Peyer's patch (tissue), 4 donors: Measurements from ENCODE around the gene ARMC10. TPM values are rescaled to one million over a fixed set of nuclear protein-coding genes. Genes with fewer than 3 reads are reported as not detected.
"Not testable (repeated sequence)": the region's sequence is repeated elsewhere in the genome, so short reads cannot be mapped to it uniquely, and the experiment has no call there.

Experiments
- DNase-seq, 3 donors: peaks; one replicate each; pipeline ENCODE4 v3.0.0-alpha.2; 2017 to 2019
- H3K27ac ChIP-seq, 4 donors: fragments of 200-600 bp; sonication (generic); one replicate each; pipeline ENCODE4 v1.5.1; 2016 to 2019
- H3K27me3 ChIP-seq, 2 donors: fragments of 200-600 bp; sonication (generic); one replicate each; pipeline ENCODE4 v1.5.1; 2019
- H3K36me3 ChIP-seq, 3 donors: fragments of 200-600 bp; sonication (generic); one replicate each; pipeline ENCODE4 v1.5.1; 2016 to 2019
- H3K4me1 ChIP-seq, 4 donors: fragments of 200-600 bp; sonication (generic); one replicate each; pipeline ENCODE4 v1.5.1; 2016 to 2019
- H3K4me3 ChIP-seq, 4 donors: fragments of 200-600 bp; sonication (generic); 1 replicate in 3 of 4; 2 replicates in 1 of 4; pipeline ENCODE4 v1.5.1; 2016 to 2019; ENCODE audit warnings: mild to moderate bottlenecking in 1 of 4
- H3K9me3 ChIP-seq, 4 donors: fragments of 200-600 bp; sonication (generic); one replicate each; pipeline ENCODE4 v1.5.1; 2016 to 2019; ENCODE audit warnings: mild to moderate bottlenecking in 1 of 4
- POLR2A ChIP-seq, 2 donors: fragments of 450-650 bp; IDR thresholded peaks; one replicate each; pipeline ENCODE4 v1.5.1; 2017; ENCODE audit warnings: antibody characterized with exemption in 2 of 2, mild to moderate bottlenecking in 2 of 2, moderate library complexity in 2 of 2
- total RNA-seq, 4 donors: library from RNA; depleted of rRNA; stranded (reverse); fragments of >200 nt; gene quantifications; one replicate each; pipeline ENCODE4 v1.1.0, GENCODE V29; 2016
- TF ChIP-seq, protein P1 (sequence below), 6 experiments: fragments of 450-650 bp in 4 of 6; fragments of 200-600 bp in 2 of 6; sonication (generic) in 1 of 6; IDR thresholded peaks; one replicate each; pipeline ENCODE4 v1.5.1; 2017 to 2019; ENCODE audit warnings: antibody characterized with exemption in 6 of 6, mild to moderate bottlenecking in 3 of 6, moderate library complexity in 1 of 6

ARMC10 gene
- total RNA-seq, 4 donors from 2014 or later, result 16.5 to 24.8 (median 18.4) TPM

DNA sequence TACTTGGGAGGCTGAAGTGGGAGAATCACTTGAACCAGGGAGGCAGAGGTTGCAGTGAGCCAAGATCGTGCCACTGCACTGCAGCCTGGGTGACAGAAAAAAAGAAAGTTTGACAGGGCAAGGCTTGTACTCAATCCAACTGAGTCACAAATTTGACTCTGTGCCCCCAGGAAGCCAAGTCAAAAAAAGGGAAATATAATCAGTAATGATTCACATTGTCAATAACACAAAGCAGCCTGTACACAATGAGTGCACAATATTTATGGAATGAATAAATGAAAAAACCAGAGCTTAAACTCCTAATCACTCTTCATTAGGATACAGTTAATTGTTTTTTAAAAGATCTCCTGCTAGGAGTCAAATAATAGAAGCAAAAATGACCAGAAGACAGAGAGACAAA is 67.6 kb downstream of the ARMC10 start:
- Histone ChIP-seq H3K36me3 (no peaks in the 10 kb centered on the region), H3K4me3 (no peak overlapping the region), H3K27ac (no peak overlapping the region), H3K9me3 (no peaks in the 10 kb centered on the region), H3K27me3 (no peaks in the 10 kb centered on the region), H3K4me1 (peaks cover 0 to 22% (median 0%) of the 10 kb centered on the region in 4 donors)
- no peak for DNase-seq
- TF ChIP-seq POLR2A (IDR thresholded peaks at IDR 0.05), result no peak
- TF ChIP-seq, protein P1, sequence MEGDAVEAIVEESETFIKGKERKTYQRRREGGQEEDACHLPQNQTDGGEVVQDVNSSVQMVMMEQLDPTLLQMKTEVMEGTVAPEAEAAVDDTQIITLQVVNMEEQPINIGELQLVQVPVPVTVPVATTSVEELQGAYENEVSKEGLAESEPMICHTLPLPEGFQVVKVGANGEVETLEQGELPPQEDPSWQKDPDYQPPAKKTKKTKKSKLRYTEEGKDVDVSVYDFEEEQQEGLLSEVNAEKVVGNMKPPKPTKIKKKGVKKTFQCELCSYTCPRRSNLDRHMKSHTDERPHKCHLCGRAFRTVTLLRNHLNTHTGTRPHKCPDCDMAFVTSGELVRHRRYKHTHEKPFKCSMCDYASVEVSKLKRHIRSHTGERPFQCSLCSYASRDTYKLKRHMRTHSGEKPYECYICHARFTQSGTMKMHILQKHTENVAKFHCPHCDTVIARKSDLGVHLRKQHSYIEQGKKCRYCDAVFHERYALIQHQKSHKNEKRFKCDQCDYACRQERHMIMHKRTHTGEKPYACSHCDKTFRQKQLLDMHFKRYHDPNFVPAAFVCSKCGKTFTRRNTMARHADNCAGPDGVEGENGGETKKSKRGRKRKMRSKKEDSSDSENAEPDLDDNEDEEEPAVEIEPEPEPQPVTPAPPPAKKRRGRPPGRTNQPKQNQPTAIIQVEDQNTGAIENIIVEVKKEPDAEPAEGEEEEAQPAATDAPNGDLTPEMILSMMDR (IDR thresholded peaks at IDR 0.05), result no peak

DNA sequence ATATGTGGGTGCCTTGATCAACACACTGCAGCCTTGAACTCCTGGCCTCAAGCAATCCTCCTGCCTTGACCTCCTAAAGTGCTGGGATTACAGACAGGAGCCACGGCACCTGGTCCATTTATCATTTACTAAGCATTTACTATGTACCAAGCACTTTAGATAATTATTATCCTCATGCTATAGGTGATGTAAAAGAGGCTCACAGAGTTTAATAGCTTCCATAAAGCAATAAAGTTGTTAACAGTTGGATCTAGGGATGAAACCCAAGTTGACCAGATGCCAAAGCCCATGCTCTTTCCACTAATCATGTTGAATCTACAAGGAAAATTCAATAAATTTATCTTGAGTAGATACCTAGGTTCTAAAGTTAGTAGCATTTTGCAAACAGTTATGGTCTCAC is 68.9 kb downstream of the ARMC10 start:
- H3K36me3 ChIP-seq, result no peaks in the 10 kb centered on the region
- H3K27ac ChIP-seq, result peak overlapping the region in 1 of 4 donors; percentile 26
- no peak for TF ChIP-seq POLR2A (IDR thresholded peaks at IDR 0.05)
- TF ChIP-seq, protein P1 (IDR thresholded peaks at IDR 0.05), result no peak
- peak in 2 of 3 donors; percentile 49 to 50 for DNase-seq
- H3K27me3 ChIP-seq, result no peaks in the 10 kb centered on the region
- peaks cover 0 to 25% (median 0%) of the 10 kb centered on the region in 4 donors for H3K4me1 ChIP-seq
- no peak overlapping the region for H3K4me3 ChIP-seq
- no peaks in the 10 kb centered on the region for H3K9me3 ChIP-seq

DNA sequence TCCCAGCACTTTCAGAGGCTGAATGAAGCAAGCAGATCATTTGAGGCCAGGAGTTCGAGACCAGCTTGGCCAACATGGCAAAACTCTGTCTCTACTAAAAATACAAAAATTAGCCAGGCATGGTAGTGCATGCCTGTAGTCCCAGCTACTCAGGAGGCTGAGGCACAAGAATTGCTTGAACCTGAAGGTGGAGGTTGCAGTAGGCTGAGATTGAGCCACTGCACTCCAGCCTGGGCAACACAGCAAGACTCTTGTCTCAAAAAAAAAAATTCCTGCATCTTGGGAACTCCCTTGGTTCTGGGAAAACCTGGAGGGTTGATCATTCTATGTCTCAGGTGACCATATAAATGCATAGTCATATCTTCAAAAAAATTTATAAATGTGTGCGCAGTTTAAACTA is 69.8 kb downstream of the ARMC10 start:
- DNase-seq, H3K4me3 ChIP-seq, H3K9me3 ChIP-seq, H3K36me3 ChIP-seq, H3K27ac ChIP-seq, H3K27me3 ChIP-seq: not testable (repeated sequence)
- peaks cover 0 to 25% (median 0%) of the 10 kb centered on the region in 4 donors for H3K4me1 ChIP-seq

DNA sequence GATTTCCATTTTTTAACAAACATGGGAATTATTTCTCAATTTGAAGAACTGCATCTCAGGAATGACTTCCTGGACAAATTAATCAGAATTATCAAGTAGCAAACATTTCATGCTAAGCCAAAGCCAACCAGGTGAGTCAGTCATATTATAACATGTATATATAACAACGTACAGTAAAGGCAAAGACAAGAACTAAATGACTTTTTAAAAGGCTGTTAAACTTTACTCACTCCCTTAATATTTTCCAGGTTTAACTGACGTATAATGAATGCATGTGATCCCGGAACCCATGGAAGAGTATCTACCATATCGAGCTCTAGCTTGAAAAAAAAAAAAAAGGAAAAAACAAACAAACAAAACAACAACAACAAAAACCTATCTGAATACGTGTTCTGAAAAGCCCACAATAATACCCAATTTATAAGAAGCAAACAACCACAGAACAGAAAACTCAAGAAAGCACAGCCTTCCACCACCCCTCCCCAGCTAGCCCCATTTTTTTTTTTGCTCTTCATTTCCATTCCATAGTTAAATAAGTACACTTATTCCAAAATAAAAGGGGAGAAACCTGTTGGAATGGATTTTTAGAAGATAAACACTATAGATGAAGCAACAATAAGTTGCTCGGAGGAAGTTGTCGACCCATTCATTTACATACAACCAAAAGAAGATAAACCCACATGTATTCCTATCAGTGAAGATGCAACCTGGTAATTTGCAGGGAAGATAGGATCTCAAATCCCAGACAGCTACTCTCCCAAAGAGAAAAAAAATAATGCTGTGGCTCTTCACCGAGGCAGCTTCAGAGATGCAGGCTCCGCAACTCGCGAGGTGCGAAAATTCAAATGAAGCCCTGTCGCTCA is 73.4 kb downstream of the ARMC10 start:
- H3K4me1 ChIP-seq, result peaks cover 0 to 14% (median 0%) of the 10 kb centered on the region in 4 donors
- H3K36me3 ChIP-seq, result no peaks in the 10 kb centered on the region

More for the DNA sequence above, 73.4 kb downstream of the ARMC10 start:
- Histone ChIP-seq H3K4me3 (peak overlapping the region; percentile 75 to 90 (median 80)), H3K27ac (peak overlapping the region; percentile 91 to 98 (median 95)), H3K9me3 (no peaks in the 10 kb centered on the region), H3K27me3 (no peaks in the 10 kb centered on the region)
- no peak for DNase-seq
- TF ChIP-seq, protein P1 (IDR thresholded peaks at IDR 0.05), result no peak
- TF ChIP-seq POLR2A (IDR thresholded peaks at IDR 0.05), result peak in 1 of 2 donors; percentile 15

Other genes with a start within 250 kb of the ARMC10 start
- gene LRRC17, start 162.1 kb upstream of the ARMC10 start, total RNA-seq, result 1 to 10 TPM in 3 of 4 donors, under 1 TPM in 1; 0.40 to 5.8 (median 2.1) TPM
- 1 to 10 TPM in 2 of 4 donors, under 1 TPM in 1, not detected in 1; 0.35 to 2.6 (median 1.3) TPM for gene FBXL13, start 344 bp upstream of the ARMC10 start, total RNA-seq
- gene NAPEPLD, start 74.0 kb downstream of the ARMC10 start, total RNA-seq, result 10 to 100 TPM; 28.9 to 75.5 (median 71.2) TPM
- gene PMPCB, start 222.3 kb downstream of the ARMC10 start, total RNA-seq, result 10 to 100 TPM; 35.5 to 48.2 (median 37.7) TPM